Measurements from ENCODE around the gene CYP1B1.

Gene CYP1B1

DNA sequence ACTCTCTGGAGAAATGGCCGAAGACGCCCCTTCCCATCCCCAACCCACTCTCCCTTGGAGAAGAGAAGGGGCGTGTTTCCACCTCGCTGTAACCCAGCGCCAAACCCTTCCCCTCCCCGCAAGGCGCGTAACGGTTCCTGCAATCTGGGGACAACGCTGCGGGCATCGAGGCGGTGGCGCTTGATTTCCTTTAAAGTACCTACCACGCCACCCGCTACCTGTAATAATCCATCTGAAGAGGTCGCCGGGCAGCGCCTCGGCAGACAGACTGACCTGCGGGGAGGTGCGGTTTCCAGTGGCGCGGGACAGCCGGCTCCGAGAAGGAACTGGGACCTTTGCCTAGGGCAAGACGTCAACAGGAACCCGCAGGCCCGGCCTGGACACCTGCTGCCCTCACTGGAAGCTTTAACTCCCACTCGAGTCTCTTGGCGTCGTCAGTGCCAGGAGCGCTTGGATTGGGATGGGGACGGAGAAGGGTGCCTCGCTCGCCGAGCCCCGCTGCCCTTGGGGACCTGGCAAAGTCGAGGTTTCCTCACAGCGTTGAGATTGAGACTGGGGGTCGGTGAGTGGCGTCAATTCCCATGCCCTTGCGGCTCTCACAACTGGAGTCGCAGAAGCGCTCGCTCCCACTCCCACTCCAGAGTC, at the start of gene CYP1B1:
CYP1B1 (minus strand) TSS at position 645 of the 645 bp plus-strand sequence. CDS start 763 bp downstream, outside the sequence.
- Histone ChIP-seq H3K36me3 (ENCODE audit: insufficient read depth, low read length) (peaks cover 6% of the 10 kb centered on the region), H3K4me3 (peak within 1 kb of the TSS; percentile 88), H3K27ac (peak within 1 kb of the TSS; percentile 94), H3K9ac (ENCODE audit: insufficient read length) (peak within 1 kb of the TSS; percentile 86), H3K9me3 (ENCODE audit: low read depth, low read length) (no peaks in the 10 kb centered on the region)
- DNase-seq (ENCODE audit: low read depth, low spot score): no peak
- TF ChIP-seq FOXP2 (optimal IDR thresholded peaks at IDR 0.05; ENCODE audit: control extremely low read depth, extremely low read length, insufficient read depth) (no peak), EZH2 (IDR thresholded peaks at IDR 0.05) (no peak), POLR2AphosphoS5 (IDR thresholded peaks at IDR 0.05; ENCODE audit: borderline replicate concordance, low read depth, low read length) (no peak)

DNA sequence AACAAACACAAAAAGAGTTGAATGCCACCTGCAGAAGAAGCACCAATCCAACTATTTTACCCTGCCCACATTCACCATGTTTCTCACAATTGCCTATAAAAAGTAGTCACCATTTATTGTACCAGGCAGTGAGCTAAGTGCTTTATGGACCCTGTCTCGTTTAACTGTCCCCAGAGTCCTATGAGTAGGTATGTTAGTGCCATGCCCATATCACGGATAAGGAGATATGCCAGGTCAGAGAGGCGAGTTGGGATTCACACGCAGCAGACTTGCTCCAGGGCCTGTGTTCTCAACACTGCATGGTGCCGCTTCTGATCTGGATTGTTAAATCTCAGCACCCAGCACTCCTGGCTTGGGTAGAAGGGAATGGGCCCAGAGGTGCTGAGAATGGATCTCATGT, 49.1 kb upstream of the CYP1B1 start:
- H3K36me3 ChIP-seq (ENCODE audit: insufficient read depth, low read length): no peaks in the 10 kb centered on the region
- DNase-seq (ENCODE audit: low read depth, low spot score): no peak
- no peak overlapping the region for H3K4me3 ChIP-seq
- H3K9ac ChIP-seq (ENCODE audit: insufficient read length): no peak overlapping the region
- TF ChIP-seq POLR2AphosphoS5 (IDR thresholded peaks at IDR 0.05; ENCODE audit: borderline replicate concordance, low read depth, low read length) (no peak), EZH2 (IDR thresholded peaks at IDR 0.05) (no peak), FOXP2 (optimal IDR thresholded peaks at IDR 0.05; ENCODE audit: control extremely low read depth, extremely low read length, insufficient read depth) (no peak)
- no peak overlapping the region for H3K27ac ChIP-seq
- H3K9me3 ChIP-seq (ENCODE audit: low read depth, low read length): no peaks in the 10 kb centered on the region

DNA sequence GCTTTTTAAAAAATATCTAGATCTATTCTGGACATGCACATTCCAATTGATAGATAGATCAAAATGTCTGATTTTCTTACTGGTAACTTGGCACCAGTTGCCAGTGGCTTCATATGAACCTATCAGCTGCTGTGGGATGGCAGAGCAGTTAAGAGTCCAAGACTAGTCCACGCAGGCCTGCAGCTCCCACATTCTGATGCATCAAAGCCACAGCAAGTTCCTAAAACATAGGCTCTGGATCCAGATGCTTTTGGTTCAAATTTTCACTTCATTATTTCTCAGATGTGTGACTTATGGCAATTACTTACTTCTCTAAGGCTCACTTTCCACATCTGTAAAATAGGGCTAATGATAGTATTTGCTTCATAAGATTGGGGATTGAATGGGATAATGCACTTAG, 48.0 kb upstream of the CYP1B1 start:
- no peak overlapping the region for H3K4me3 ChIP-seq
- no peak for DNase-seq (ENCODE audit: low read depth, low spot score)
- no peak overlapping the region for H3K9ac ChIP-seq (ENCODE audit: insufficient read length)
- H3K36me3 ChIP-seq (ENCODE audit: insufficient read depth, low read length): no peaks in the 10 kb centered on the region
- no peak overlapping the region for H3K27ac ChIP-seq
- TF ChIP-seq POLR2AphosphoS5 (IDR thresholded peaks at IDR 0.05; ENCODE audit: borderline replicate concordance, low read depth, low read length): no peak
- no peak for TF ChIP-seq EZH2 (IDR thresholded peaks at IDR 0.05)
- TF ChIP-seq FOXP2 (optimal IDR thresholded peaks at IDR 0.05; ENCODE audit: control extremely low read depth, extremely low read length, insufficient read depth): no peak
- H3K9me3 ChIP-seq (ENCODE audit: low read depth, low read length): no peaks in the 10 kb centered on the region

DNA sequence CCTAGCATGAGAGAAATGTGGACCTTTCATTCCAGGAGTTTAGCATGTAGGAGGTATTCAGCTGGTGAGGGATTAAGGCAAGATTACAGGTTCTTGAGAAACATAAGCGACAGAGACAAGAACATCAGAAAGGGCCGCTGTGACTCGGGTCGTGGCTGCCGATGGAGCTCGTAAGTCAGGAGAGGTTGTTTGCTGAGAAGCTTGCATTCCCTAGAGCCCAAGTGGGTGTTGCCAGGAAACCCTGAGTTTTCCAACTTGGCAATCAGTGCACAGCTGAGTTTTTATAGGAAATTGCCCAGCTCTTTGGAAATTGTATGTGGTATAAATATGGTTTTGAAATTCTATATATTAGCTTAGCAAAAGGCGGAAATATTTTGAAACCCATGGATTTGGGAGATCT, 46.4 kb upstream of the CYP1B1 start:
- TF ChIP-seq POLR2AphosphoS5 (IDR thresholded peaks at IDR 0.05; ENCODE audit: borderline replicate concordance, low read depth, low read length): no peak
- TF ChIP-seq EZH2 (IDR thresholded peaks at IDR 0.05): no peak
- no peak for TF ChIP-seq FOXP2 (optimal IDR thresholded peaks at IDR 0.05; ENCODE audit: control extremely low read depth, extremely low read length, insufficient read depth)
- Histone ChIP-seq H3K36me3 (ENCODE audit: insufficient read depth, low read length) (no peaks in the 10 kb centered on the region), H3K27ac (no peak overlapping the region), H3K9me3 (ENCODE audit: low read depth, low read length) (no peaks in the 10 kb centered on the region), H3K9ac (ENCODE audit: insufficient read length) (no peak overlapping the region), H3K4me3 (peak overlapping the region; percentile 9; the same call in 1 of the 2 replicates)
- DNase-seq (ENCODE audit: low read depth, low spot score): no peak

DNA sequence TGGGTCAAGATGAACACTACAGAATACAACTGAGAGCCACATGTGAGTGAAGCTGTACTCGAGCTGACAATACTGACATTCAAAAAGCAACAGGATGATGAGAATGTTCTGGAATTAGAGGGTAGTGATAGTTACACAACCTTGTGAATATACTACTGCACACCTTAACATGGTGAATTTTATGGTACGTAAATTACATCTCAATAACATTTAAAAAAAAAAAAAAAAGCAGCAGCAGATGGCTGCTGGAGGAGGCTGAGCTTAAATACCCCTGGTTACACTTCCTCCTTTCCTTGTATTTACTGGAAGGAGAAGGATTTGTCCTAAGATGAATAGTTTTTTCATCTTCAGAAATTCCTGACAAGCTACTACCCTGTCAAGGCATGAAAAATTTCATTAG, 45.5 kb upstream of the CYP1B1 start:
- Histone ChIP-seq H3K36me3 (ENCODE audit: insufficient read depth, low read length) (no peaks in the 10 kb centered on the region), H3K9ac (ENCODE audit: insufficient read length) (no peak overlapping the region), H3K27ac (no peak overlapping the region), H3K4me3 (no peak overlapping the region), H3K9me3 (ENCODE audit: low read depth, low read length) (no peaks in the 10 kb centered on the region)
- no peak for DNase-seq (ENCODE audit: low read depth, low spot score)
- TF ChIP-seq FOXP2 (optimal IDR thresholded peaks at IDR 0.05; ENCODE audit: control extremely low read depth, extremely low read length, insufficient read depth): no peak

DNA sequence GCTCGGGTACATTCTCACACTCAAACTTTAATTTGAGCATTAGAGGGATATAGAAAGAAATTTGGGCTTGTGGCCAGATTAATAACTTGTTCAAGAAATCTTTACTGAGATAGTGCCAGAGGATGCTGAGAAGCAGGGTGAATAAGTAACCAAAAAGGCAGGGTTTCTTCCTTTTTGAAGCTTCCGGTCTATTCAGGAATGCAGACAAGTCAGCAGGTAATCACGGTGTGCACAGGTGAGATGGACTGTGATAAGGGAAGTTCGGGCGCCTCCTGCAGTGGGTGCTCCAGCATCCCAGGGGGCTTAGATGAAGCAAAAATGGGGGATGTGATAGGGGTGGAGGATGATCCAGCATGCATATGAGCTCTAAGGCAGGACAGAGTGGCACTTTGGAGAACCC, 44.9 kb upstream of the CYP1B1 start:
- no peak for DNase-seq (ENCODE audit: low read depth, low spot score)
- H3K36me3 ChIP-seq (ENCODE audit: insufficient read depth, low read length): no peaks in the 10 kb centered on the region
- no peaks in the 10 kb centered on the region for H3K9me3 ChIP-seq (ENCODE audit: low read depth, low read length)
- H3K27ac ChIP-seq: no peak overlapping the region
- TF ChIP-seq FOXP2 (optimal IDR thresholded peaks at IDR 0.05; ENCODE audit: control extremely low read depth, extremely low read length, insufficient read depth) (no peak), POLR2AphosphoS5 (IDR thresholded peaks at IDR 0.05; ENCODE audit: borderline replicate concordance, low read depth, low read length) (no peak)
- no peak overlapping the region for H3K9ac ChIP-seq (ENCODE audit: insufficient read length)
- no peak overlapping the region for H3K4me3 ChIP-seq

DNA sequence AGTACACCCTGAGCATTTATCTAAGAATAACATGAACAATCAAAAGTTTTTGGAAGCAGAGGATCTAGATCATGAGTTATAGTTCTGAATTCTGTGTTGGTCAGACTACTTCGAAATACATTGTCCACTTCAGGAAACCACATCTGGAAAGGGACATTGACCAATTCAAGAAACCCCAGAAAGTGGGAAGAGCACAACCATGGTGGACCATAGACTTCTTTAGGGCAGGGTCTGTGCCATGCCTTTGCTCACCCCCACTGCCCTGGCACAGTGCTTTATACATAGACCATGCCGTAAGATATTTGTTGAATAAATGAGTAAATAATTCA, 44.3 kb upstream of the CYP1B1 start:
- DNase-seq (ENCODE audit: low read depth, low spot score): no peak
- H3K9me3 ChIP-seq (ENCODE audit: low read depth, low read length): no peaks in the 10 kb centered on the region
- no peaks in the 10 kb centered on the region for H3K36me3 ChIP-seq (ENCODE audit: insufficient read depth, low read length)
- TF ChIP-seq FOXP2 (optimal IDR thresholded peaks at IDR 0.05; ENCODE audit: control extremely low read depth, extremely low read length, insufficient read depth) (no peak), EZH2 (IDR thresholded peaks at IDR 0.05) (no peak), POLR2AphosphoS5 (IDR thresholded peaks at IDR 0.05; ENCODE audit: borderline replicate concordance, low read depth, low read length) (no peak)
- no peak overlapping the region for H3K4me3 ChIP-seq
- H3K9ac ChIP-seq (ENCODE audit: insufficient read length): no peak overlapping the region
- no peak overlapping the region for H3K27ac ChIP-seq

DNA sequence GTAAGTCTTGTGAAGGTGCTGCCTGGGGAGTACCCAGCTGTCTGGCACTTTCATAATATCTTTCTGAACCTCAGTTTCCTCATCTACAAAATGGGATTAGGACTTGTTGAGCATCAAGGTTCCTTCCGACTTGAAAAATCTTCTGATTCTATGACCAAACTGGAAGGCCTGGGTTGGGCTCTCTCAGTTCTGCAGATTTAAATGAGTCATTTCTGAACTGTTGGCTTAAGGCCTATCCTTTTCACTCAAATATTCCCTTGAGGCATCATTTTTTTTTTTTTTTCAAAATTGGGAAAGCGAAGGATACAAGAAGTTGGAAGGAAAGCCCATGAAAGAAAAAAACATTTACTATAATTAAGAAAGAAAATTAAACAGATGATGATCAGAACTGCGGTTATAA, 40.8 kb upstream of the CYP1B1 start:
- DNase-seq (ENCODE audit: low read depth, low spot score): no peak

More for the DNA sequence above, 40.8 kb upstream of the CYP1B1 start:
- TF ChIP-seq EZH2 (IDR thresholded peaks at IDR 0.05): no peak
- TF ChIP-seq FOXP2 (optimal IDR thresholded peaks at IDR 0.05; ENCODE audit: control extremely low read depth, extremely low read length, insufficient read depth): no peak
- TF ChIP-seq POLR2AphosphoS5 (IDR thresholded peaks at IDR 0.05; ENCODE audit: borderline replicate concordance, low read depth, low read length): no peak
- Histone ChIP-seq H3K4me3 (no peak overlapping the region), H3K9ac (ENCODE audit: insufficient read length) (no peak overlapping the region), H3K27ac (no peak overlapping the region), H3K36me3 (ENCODE audit: insufficient read depth, low read length) (no peaks in the 10 kb centered on the region), H3K9me3 (ENCODE audit: low read depth, low read length) (no peaks in the 10 kb centered on the region)

Measured in SK-N-MC (cell line).